Right lobe of liver (tissue), 4 donors: ENCODE results near the gene FBXO41.

Experiments
- POLR2A ChIP-seq: fragments of 450-650 bp; IDR thresholded peaks from one replicate; pipeline ENCODE4 v1.6.1; 2017; ENCODE audit warnings: antibody characterized with exemption, mild to moderate bottlenecking
- TF ChIP-seq, protein P1 (sequence below), 4 donors: fragments of 200-600 bp in 3 of 4; fragments of 450-650 bp in 1 of 4; IDR thresholded peaks; one replicate each; pipeline versions ENCODE4 v1.5.1 to v1.8.0; 2016 to 2022; ENCODE audit warnings: antibody characterized with exemption in 4 of 4, mild to moderate bottlenecking in 2 of 4
- donor health status: DM: no; HTN: no; CAD: no.
- donor health status: DM: no; HTN: no; CAD: no.
- donor health status: DM: no; HTN: yes; CAD: no.

DNA sequence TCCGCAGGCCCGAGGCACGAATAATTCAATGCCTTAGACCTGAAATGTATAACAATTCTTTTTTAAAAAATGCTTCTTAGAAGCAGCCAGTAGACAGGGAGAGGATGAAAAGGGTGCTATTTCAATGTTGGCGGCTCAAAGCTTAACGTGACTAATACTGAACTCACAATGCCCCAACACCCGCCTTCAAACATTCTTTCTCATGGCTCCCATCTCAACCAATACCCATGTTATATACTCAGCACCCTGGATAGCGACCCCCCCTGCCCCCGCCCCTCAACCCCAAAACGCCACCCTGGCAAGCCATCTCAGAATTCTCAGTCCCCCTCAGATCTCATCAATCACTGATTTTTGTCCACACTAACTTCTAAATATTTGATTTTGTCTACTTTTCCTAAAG, 4.4 kb downstream of the FBXO41 start:
- TF ChIP-seq, protein P1, sequence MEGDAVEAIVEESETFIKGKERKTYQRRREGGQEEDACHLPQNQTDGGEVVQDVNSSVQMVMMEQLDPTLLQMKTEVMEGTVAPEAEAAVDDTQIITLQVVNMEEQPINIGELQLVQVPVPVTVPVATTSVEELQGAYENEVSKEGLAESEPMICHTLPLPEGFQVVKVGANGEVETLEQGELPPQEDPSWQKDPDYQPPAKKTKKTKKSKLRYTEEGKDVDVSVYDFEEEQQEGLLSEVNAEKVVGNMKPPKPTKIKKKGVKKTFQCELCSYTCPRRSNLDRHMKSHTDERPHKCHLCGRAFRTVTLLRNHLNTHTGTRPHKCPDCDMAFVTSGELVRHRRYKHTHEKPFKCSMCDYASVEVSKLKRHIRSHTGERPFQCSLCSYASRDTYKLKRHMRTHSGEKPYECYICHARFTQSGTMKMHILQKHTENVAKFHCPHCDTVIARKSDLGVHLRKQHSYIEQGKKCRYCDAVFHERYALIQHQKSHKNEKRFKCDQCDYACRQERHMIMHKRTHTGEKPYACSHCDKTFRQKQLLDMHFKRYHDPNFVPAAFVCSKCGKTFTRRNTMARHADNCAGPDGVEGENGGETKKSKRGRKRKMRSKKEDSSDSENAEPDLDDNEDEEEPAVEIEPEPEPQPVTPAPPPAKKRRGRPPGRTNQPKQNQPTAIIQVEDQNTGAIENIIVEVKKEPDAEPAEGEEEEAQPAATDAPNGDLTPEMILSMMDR (IDR thresholded peaks at IDR 0.05), result no peak
- no peak for TF ChIP-seq POLR2A
